Effector CD4-positive, alpha-beta T cell (primary cell): ENCODE results near the gene MLH3.

Source experiments
- DNase-seq: peaks from one replicate; pipeline ENCODE4 v3.0.0-alpha.2; 2020

MLH3 gene

DNA sequence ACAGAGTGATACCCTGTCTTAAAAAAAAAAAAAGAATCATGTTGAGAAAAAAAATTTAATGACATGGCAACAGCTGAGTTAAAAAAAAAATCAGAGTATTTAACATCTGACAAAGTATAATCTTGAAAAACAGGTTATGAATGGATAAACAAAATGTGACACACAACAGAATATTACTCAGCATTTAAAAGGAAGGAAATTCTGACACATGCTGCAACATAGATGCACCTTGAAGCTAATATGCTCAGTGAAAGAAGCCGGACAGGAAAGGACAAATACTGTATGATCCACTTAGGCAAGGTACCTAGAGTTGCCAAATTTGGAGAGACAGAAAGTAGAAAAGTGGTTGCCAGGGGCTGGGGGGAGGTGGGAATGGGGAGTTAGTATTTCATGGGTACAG lies 67.9 kb downstream of the MLH3 start:
- no peak for DNase-seq

- no peak for DNase-seq
These were observed 68.6 kb downstream of the MLH3 start for GRCh38 chr14:74982661-74983060.

GRCh38 chr14:74981833-74982232 lies 69.4 kb downstream of the MLH3 start:
- DNase-seq, result no peak

DNA sequence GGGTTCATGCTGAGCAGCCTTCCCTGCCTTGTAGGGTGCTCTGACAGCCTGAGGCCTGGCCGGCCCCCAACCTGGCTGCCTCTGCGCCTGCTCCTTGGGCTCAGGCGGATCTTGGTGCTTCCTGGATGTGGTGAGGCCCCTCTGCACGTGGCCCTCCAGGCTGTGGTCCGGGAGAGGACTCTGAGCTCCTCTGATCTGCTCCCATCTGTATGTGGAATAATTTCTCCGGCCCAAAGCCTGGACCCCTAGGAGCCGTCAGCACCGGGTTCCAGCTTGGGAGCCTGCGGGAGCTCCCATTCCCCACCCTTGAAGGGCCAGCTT lies 69.8 kb downstream of the MLH3 start:
- DNase-seq, result no peak

- no peak for DNase-seq
These were observed 70.4 kb downstream of the MLH3 start for GRCh38 chr14:74980731-74981461.

- DNase-seq, result no peak
These were observed 70.9 kb downstream of the MLH3 start for GRCh38 chr14:74980398-74980730.

DNA sequence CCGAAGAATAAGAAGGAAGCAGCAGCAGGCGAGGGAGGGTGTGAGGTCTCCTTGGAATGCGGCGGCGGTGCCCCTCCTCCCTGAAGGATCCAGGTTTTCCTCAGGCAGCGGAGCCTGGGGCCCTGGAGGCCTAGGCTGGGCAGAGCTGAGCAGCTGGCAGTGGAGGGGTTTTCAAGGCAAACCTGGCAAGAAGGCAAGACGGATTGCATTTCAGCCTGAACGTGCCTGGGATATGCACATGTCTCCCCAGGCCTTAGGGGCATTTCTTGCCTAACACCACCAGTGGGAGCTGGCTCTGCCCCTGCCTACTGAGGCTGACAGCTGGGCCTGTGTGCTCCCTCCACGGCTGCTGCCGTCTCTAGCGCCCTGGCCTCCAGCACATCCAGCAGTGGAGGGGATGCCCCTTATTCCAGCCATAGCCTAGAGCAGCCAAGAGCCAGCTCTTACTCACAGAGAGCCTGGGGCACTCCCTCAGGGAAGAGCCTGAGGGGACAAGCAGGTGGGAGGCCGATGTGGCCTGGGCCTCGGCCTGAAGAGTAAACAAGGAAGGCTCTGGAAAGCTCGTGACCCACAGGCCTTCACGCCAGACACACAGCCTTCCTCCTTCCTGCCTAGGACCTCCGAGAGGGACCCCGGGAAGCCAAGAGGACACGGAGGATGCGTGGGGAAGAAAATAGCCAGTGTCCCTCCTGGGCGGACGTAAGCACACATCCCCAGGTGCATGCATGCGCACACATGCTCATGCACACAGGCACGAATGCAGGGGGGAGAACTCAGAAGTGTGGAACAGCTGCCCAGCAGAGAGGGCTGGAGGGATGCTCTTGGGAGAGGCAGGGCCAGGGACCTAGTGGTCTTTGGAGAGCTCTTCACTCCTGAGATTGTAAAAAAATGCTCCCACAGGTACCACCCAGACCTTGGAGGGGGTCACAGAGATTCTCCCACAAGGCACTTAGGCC lies 71.5 kb downstream of the MLH3 start:
- no peak for DNase-seq

DNA sequence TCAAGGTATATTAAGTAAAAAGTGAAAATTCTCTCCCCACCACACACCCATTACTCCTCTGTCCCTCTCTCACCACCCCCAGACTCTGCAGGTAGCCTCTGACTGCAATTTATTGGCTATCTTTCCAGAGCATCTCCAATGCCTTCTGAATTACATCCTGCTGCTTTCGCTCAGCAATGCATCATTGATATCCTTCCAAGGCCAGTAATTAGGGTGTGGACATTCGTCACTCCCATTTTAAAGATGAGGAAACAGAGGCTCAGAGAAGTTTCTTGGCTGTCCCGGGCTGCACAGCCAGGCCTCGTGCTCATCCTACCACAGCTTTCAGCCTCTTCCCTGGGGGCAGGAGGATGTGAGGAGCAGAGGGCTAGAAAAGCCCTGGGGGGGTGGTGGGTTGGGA lies 72.2 kb downstream of the MLH3 start:
- no peak for DNase-seq

GRCh38 chr14:74978416-74978947 lies 72.8 kb downstream of the MLH3 start:
- DNase-seq, result no peak

- no peak for DNase-seq
These were observed 73.3 kb downstream of the MLH3 start for GRCh38 chr14:74977901-74978385.

DNA sequence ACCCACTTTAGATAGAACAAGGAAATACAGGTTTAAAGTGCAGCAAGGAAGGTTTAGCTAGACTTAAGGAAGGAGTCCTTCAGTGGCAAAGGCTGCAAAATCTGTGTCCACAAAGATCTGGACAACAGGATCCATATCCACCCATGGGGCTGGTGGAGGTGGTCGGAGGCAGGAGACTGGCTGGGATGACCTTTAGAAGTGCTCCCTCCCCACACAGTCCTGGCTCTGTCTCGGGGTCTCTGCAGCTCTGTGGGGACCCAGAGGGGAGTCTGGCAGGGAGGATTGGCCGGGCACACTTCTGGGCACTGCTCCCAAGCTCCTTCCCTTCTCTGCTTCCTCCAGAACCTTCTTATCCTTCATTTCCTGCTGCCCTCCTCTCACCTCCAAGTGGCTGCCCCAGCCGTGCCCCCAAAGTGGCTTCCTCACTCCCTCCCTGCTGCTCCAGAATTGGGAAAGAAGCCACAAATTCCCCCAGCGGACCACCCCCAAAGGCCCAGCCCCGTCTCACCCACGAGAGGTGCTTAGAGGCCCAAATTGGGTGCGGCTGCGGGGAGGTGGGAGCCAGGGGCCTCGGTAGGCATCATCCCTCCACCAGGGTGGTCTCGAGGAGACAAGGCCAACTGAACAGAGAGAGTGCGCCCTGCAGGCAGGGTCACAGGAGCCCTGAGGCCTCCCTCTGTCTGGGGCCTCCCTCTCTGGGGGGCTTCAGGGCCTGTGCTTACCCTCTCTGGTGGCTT lies 73.9 kb downstream of the MLH3 start:
- DNase-seq, result no peak

DNA sequence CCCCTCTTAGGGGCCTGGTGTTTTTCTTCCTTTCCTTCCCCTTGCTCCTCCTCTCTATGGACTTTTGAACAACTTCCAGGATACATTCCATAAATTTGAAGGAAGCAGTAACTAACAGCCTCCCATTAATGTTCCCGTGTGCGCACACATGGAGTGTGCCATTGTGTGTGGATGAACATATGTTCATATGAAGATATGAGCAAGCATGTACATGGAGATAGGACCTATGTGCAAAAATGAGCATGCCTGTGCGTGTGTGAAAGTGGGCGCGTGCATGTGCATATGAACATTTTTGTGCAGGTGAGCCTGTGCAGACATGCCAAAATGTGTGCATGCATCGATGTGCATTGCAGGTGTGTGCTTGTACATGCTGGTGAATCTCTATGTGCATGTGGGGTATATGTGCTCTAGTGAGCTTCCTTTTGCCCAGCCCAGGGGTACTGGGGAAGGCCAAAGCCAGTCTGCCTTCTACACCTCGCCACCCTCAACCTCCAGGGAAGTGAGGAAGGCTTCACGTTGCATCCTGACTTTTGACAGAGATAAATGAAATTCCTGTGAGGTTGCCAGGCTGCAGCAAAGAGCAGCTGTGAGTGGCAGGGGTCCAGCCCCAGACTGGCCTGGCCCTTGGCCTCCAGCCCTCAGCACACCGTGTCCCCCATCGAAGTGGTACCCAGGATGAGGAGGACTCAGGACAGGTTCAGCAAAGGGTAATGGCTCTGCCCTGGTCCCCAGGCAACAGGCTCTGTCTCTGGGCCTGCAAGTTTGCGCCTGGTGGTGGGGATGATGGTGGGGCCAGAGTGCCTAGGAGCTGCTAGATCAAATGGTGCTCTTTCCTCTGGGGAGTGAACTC lies 74.8 kb downstream of the MLH3 start:
- no peak for DNase-seq

DNA sequence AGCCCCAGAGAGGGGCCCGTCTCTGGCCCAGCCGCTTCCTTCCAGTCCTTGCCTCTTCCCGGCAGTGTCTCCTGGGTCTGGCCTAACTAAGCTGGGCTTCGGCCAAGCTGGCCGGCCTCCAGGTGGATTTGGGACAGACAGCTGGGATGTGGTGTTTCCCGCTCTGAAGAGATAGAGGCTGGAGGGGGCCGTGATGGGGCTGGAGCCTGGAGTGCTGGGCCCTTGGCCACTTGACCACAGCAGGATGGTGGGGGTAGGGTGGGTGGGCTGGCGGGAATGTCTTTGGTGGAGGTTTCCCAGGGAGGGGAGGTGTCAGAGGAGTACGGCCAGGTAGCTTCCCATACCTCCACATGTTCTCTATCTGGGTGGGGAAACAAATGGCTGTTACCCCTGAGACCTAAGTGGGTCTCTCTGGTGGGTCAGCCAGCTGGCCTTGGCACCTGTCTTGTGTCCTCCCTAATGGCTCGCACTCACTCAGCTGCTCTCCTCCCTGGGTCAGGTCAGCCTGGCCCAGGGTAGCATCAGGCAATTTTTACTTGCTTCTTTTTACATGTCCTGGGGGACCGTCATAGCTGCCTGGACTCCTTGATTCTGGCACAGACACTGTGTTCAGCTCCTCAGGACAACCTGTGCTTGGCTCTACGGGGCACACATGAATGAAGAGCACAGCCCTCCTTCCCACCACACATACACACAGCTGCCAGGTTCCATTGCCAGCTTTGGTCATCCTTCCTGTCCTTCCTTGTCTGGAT lies 76.0 kb downstream of the MLH3 start:
- DNase-seq, result no peak

DNA sequence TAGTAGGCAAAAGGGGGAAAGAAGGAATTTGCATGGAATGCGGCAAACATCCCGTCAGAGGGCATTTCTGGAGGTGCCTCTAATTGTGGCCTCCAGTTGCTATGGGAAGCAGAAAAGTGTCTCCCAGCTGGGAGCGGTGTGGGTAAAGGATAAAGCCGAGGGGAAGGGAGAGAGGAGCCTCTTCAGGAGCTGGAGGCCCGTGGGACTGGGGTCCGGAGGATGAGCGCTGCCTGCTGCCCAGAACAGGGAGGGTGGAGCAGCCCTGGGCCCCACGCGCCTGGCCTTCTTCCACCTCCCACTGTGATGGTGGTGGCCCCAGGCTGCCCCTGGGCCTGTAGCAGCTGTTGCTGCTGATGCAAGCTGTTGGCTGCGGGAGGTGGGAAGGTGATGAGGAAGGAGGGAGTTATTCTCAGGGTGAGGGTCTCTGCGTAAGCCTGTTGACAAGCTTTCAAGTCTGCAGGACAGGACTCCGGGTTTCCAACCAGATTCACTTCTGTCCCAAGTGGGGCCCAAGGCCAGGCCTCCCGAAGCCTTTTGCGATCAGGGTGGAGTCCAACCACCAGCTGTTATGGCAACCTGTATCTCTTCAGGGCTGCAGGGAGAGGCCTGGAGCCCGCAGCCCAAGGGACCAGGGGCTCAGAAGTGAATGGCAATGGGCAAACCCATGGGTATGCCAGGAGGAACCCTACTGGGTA lies 76.8 kb downstream of the MLH3 start:
- no peak for DNase-seq

- no peak for DNase-seq
These were observed 77.3 kb downstream of the MLH3 start for GRCh38 chr14:74973905-74974363.

GRCh38 chr14:74973003-74973653 lies 78.1 kb downstream of the MLH3 start:
- DNase-seq, result no peak

- DNase-seq, result no peak
These were observed 82.5 kb downstream of the MLH3 start for GRCh38 chr14:74968811-74969210.

- DNase-seq, result no peak
These were observed 85.6 kb downstream of the MLH3 start for GRCh38 chr14:74965486-74966153.

DNA sequence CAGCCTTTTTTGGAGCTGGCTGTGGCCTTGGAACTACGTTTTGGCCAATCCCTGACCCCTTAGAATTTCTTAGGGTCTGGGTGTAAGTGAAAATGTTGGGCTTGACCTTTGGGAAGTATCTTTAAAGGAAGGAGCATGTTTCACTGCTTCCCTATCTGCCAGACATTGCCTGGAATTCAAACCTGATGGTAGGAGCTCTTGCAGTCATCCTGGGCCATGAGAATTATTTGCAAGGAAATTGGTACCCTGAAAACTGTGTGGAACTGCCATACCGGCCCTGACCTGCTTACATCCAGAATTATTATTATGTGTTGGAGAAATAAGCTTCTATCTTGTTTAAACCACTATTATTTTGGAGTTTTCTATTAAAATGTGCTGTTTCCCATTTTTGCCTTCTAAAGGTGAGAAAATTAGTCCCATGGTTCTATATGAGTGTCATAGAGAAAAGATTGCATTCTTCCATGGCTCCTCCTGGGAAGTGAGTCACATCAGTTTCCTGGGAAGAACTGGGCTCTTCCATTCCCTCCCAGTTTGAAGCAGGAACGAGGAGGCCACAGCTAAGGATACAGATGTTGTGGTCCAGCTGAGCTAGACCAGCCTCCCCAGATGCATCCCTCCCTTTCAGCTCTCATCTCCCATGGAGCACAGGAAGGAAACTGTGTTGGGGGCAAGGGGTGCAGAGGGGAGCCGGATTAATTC lies 86.3 kb downstream of the MLH3 start:
- no peak for DNase-seq
